Astrocyte of the hippocampus (primary cell): ENCODE measurements around the gene FTMT.
"Not testable (repeated sequence)": the region's sequence is repeated elsewhere in the genome, so short reads cannot be mapped to it uniquely, and the experiment has no call there.

ENCODE experiments used
- DNase-seq: peaks from one replicate; pipeline ENCODE4 v3.0.0; 2011; ENCODE audit warnings: low read depth, low spot score

Gene FTMT

DNA sequence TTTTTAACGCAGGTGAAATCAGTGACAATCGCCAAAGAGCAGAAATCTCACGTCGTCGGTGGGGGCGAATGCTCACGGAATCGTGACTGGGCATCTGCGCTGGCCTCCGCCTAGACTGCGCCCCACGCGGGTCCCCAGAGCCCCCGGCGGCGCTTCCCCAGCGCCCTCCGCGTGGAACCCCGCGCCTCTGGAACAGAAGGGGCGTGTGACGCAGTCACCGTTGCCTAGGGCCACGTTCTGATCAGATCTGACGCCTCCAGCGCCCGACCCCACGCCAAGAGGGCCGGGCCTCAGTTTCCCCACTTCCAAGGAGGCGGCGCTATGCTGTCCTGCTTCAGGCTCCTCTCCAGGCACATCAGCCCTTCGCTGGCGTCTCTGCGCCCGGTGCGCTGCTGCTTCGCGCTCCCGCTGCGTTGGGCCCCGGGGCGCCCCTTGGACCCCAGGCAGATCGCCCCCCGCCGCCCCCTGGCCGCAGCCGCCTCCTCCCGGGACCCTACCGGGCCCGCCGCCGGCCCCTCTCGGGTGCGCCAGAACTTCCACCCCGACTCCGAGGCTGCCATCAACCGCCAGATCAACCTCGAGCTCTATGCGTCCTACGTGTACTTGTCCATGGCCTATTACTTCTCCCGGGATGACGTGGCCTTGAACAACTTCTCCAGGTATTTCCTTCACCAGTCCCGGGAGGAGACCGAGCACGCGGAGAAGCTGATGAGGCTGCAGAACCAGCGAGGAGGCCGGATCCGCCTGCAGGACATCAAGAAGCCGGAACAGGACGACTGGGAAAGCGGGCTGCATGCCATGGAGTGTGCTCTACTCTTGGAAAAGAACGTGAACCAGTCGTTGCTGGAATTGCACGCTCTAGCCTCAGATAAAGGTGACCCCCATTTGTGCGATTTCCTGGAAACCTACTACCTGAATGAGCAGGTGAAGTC, at the start of gene FTMT:
FTMT (plus strand) TSS at position 240 of the 932 bp plus-strand sequence; CDS start at position 322, 82 bp downstream.
- no peak for DNase-seq

DNA sequence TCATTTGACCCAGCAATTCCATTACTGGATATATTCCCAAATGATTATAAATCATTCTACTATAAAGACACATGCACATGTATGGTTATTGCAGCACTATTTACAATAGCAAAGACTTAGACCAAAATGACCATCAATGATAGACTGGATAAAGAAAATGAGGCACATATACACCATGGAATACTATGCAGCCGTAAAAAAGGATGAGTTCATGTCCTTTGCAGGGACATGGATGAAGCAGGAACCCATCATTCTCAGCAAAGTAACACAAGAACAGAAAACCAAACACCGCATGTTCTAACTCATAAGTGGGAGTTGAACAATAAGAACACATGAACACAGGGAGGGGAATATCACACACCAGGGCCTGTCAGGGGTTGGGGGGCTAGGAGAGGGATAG, 46.4 kb upstream of the FTMT start:
- not testable (repeated sequence) for DNase-seq

DNA sequence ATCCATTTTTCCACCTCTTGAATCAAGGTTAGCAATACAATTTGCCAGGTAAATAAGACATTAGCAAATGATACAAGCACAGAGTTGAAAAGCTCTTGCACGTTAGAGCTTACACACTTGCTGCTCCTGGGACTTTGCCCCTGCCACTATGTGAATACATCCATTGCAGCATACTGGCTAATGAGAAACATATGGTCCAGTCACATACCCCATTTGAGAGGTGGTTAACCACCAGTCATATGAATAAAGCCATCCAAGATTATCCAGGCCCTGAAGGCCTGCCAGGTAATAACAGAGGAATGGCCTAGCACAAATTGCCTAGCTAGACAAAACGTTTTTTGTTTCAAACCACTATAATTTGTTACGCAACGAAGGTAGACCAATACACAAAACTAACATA, 45.8 kb upstream of the FTMT start:
- peak; percentile 68 for DNase-seq

DNA sequence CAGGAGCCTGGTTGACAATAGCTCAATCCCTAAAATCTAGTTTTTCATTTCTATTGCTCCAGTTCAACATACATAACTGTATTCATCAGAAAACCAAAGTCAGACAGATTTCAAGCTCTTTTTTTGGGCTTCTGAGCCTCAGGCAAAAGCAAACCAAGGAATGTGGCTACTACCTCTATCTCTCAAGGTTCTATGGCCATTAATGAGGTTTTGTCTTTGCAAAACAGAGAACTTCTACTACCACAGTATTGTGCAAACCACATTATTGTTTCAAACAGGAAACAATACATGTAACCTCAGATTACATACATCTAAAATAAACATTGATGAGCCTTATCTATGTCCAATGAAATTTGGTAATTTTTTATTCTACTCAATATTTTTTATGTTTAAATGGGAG, 35.5 kb upstream of the FTMT start:
- DNase-seq = no peak

DNA sequence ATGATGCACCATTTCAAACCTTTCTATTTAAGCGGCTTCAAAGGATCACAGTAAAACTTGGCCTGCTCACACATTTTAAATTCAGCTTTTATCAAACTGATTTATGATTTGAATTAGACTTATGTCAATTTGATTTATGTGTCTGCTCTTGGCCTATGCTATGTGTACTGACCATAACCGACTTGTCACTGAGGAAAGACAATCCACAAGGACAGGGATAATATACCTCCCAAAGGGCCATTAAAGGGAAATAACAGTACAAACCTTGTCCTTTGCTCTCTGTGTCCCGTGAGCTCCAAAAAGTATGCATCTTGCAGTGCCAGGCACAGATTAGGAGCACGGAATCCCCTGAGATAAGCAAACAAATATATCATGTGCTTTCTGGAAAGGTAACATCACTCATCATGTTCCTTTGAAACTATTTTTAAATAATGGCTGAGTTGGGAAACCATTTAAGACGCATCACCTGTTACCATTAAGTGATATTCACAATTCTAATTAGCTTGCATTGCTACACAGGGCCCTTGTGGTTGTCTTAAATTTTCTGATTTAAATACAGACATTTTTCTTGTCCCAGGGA, 31.9 kb upstream of the FTMT start:
- no peak for DNase-seq

DNA sequence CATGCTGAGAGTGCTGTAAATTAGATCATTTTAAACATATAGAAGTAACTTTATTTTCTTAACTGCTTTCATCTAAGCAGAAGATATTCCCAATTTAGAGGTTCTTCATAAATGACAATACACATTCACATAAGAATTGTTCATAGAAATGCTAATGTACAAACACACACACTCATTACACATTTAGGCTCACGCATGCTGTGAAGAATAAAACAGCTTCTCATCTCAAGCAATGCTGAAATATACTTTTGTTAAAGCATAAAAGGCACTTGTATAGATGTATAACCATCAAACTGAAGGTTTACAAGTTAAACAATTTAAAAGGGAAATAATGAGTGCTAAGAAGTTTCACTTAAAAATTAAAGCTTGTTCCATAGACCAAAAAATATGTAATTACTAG, 18.1 kb upstream of the FTMT start:
- DNase-seq = no peak

DNA sequence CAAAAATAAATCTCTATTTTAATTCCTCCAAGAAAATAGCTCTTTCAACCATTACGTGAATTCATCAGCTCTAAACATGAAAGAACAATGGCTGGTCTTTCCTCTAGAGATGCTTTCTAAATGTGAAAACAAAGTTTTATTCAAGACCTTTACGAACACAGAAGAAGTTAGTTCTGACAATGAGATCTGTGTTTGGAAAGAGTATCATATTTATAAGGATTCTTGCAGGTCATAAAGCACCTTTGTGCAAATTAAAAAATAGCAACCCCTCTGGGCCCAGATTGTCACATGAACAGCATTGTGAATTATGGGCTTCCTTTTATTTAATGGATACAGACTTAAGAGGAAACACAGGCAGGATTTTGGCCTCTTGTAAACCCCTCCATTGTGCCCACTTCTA, 17.7 kb upstream of the FTMT start:
- DNase-seq = no peak

DNA sequence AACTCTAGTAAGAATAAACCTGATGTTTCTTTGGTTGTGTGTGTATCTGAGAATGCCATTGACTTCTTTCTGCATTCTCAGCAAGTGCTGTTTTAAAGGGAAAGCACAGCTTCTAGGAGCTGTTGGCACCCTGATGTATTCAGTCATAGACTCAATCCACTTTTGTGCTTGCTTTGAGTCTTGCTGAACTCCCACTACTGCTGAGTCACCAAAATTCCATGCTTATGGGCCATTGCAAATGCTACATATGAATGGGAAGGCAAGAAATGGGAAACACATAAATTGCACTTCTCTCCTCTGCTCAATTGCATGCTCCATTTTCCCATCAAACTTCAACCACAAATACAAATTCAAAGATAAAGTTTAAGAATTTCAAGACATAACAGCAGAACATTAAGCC, 9.8 kb upstream of the FTMT start:
- peak; percentile 26 for DNase-seq

DNA sequence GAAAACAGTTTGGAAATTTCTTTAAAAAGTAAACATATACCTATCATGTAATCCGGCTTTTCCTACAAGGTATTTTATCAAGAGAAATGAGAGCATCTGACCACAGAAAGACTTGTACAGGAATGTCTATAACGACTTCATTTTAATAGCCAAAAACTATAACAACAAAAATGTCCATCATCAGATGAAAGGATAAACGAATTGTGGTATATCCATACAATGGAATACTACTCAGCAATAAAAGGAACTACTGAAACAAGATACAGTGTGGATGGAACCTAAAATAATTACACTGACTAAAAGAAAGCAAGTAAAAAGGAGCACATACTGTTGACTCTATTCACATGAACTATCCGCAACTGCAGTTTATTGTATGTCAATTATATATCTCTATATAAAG, 1.4 kb upstream of the FTMT start:
- no peak for DNase-seq

DNA sequence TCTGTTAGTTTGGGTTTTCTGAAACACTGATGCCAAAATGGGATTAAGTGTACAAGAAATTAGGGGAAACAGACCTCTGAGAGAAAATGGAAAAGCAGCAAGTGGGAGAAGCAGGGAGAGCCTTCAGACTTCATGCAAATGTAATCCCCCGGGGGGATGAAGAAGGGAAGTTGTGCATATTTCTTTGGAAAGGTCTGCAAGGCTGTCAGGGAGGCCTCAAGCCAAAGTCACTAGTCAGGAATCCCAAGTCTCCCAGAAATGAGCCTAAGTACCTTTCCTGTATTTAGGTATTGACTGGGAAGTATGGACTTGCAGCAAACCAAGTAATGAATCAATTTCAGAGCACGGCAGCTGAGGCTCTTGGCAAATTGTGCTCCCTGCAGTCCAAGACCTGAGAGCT, 2.2 kb downstream of the FTMT start:
- DNase-seq = peak; percentile 6

DNA sequence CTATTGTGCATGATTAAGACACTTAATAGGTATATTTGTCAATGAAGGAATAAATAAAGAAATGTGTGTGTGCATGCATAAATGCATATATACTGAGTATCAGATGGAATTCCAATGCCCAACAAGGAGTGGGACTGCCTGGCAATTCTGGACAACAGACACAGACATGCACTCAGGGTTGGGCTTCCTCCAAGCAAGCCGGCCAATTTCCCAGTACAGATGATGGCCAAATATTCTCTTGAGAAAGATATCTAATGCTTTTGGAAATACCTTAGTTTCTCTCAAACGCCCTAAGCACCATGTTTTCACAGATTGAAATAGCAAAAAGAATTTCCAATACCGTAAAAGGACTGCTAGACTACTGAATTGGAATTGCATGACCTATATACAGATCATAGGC, 11.1 kb downstream of the FTMT start:
- no peak for DNase-seq

DNA sequence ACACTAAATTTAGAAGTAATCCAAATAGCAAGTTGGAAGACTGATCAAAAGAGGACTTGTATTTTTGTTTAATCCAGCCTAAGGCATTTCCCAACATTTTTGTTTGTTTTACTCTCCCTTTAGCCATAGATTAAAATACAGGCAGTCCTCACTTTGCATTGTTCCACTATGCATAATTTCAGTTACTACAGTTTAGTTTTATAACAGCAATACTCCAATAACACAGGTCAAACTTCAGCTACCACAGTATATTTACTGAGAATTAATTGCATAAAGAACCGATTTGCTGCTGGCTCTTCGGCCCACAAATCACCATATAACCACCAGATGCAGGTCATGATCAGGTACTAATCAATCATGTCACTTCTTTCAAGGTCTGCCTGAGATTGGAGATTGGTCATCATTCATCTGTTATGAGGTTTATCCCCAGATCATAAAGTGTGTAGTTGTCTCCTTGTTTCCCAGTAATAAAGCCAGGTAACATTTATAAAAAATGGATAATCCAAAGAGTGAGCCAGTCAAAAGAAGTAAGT, 12.1 kb downstream of the FTMT start:
- DNase-seq = no peak

DNA sequence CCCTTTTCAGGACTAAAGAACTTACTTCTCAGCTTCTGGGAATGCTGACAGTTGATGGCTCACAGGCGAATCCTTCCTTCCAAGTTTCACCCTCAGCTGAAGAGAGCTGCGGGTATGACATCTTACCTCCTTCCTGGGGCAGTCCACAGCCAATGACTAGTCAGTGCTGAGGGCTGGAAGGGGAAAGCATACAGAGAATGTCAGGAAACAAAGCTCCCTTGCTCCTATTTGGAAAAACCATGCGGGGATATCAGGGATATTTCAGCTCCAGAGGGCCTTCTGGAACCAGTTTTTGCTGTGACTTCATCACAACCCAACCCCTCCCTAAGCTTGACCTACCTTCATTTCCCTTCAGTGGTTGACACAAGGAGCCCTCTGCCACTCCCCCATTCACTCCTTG, 15.7 kb downstream of the FTMT start:
- DNase-seq = no peak

DNA sequence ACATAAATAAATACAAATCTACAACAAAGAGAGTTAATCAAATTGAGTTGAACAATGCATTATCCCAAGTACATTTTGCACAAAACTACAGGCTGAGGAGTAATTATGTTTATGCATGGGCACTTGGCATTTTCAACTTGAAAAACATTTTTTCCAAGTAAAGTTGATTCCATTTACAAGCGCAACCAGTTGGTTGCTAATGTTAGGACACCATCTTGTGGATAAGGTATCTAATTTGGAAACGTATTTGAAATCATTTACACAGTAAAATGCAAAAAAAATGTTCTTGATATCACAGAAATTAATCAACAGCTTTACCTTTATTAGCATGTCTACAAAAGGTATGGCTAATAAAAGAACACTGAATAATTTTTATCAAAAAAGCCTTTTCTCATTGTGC, 18.8 kb downstream of the FTMT start:
- peak; percentile 38 for DNase-seq

DNA sequence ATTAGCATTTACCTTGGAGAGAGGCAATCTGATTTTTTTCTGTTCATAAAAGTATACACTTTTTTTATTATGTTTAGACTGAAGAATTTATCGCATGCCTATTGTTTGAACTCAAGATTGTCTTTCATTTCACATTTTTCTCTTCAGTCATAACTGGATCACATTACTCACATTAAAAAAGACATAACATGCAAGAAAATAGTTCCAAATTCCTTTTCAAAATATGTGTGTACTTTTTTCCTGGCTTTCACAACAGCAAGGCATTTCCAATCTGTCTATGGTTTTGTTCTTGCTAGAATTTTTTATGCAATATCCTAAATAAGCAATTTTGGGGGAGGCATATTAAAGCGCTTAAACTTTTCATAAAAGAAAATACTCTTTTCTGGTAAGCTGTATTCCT, 21.2 kb downstream of the FTMT start:
- no peak for DNase-seq

DNA sequence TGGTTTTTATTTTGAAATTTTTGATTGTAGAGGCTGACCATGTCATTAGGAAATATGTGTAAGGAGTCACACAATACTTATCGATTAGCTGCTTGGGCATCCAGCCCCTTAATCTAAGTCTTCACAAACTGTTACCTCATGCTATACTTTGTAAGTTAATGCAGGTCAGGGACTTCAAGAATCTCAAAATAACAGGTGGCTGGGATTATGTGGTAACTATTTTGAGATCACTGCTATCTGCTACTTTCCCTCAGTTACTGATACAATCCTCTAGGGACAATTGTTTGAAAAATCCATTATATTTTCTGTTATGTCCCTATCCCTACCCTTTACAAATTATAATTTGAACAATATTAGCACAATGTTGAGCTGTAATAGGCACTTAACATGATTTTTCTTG, 21.7 kb downstream of the FTMT start:
- DNase-seq = no peak

DNA sequence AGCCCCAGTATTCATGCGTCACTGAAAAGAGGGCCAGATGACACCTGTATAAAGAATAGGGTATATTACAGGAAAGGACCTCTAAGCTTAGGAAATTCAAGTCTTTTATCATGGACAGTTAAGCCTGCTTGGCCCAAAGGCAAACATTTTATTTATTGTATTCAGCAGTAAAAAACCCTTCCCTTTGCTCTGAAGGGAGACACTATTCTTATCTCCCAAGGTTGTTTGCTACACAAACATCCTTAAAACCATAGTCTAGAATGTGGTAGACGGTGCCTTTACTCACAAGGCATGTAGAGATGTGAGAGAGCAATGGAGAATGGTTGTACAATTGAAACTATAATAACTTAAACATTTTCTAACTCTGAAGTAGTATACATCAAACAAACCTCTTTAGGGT, 33.9 kb downstream of the FTMT start:
- no peak for DNase-seq

DNA sequence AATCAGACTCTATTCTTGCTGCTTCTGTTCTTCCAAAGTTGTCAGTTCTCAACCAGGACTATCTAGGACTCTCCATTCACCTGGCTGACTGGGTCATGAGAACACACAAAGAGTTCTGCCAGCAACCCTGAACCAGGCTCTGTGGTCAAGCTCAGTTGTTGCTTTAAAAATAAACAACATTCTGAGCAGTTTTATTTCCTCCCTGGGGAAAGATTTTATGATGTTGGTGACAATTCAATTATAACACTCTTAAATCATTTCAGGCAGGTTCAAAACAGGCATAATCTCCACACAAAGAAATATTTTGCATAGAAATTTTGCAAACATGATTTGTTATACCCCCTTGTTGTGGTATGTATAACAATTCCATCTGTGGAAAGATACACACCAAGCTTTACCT, 36.0 kb downstream of the FTMT start:
- no peak for DNase-seq

DNA sequence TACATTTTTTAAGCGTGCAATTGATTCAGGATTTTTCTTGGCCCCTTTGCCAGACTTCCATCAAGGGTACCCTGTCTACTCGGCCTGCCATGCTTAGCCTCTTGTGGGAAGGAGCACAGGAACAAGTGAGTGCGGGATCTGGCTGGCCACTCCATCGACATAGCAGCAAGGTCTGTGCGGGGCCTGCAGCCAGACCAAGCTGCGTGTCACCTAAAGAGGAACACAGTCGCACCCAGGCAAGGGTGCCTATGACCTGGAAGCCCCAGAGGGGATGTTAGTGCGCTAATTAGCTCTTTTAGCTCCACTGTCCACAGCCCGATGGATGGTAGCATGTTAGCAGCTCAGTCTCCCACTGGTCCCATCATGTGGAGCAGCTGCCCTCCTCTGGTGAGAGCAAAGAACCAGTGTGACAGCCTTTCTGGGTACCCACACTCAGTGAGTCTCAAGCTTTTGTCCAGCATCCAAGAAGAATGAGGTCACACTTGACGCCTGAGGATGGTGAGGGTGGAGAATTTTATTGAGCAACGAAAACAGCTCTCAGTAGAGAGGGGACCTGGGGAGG, 38.7 kb downstream of the FTMT start:
- no peak for DNase-seq

DNA sequence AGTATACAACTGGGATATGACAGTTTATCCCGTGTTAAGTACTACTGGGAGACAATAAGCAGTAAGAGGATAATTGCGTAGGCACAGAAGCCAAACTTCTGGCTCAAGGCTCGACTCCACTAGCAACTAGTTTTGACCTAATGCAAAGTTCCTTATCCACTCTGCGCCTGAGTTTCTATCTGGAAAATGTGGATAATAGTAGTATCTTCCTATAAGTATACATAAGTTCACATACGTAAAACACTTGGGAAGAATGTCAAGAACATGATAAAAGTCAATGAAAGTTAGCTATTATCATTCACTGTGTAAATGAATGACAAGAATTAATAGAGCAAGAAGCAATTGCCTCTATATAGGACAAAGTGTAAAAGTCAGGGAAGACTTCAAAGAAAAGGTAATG, 45.7 kb downstream of the FTMT start:
- no peak for DNase-seq

DNA sequence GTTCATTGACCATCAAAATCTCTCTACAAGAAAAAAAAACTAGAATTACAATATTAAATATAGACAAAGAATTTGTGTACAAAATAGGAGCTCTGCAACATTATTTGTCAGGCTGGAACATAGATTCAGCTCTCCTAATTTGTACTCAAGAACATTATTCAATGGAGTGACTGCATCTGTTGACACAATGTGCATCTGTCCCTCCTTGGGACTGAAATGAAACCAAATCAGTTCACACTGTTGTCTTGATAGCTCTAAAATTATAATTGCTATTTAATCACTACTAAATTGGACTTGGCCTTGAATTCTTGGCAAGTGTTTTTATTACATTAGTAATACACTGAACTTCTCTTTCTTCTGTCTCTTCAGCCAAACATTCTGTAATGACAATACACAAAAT, 47.7 kb downstream of the FTMT start:
- no peak for DNase-seq
